PC-9 (cell line): ENCODE data around the gene FERMT3. TPM values are rescaled to one million over a fixed set of nuclear protein-coding genes. Genes with fewer than 3 reads are reported as not detected.

Experiments
- BruUV-seq: library from RNA; stranded (reverse); fragments of 400-500 nt; replicated peaks from 2 replicates; lab custom pipeline; 2021; lab: Mats Ljungman, UMichigan
- CTCF ChIA-PET: fragments of 300-600 bp; sonication (Branson Sonifier 250); formaldehyde crosslinking; loops from one replicate; lab custom pipeline; 2022; ENCODE audit warnings: antibody characterized with exemption; lab: Charles Lee
- POLR2A ChIA-PET: fragments of 300-600 bp; sonication (Branson Sonifier 250); formaldehyde crosslinking; loops from one replicate; lab custom pipeline; 2022; ENCODE audit warnings: antibody characterized with exemption; ENCODE audit not compliant: unreplicated experiment; lab: Charles Lee
- DNase-seq, 2 experiments: peaks; one replicate each; pipeline versions ENCODE4 v3.0.0 to v3.0.0-alpha.2; 2015 to 2022; ENCODE audit warnings: mixed read lengths in 1 of 2
- H2AFZ ChIP-seq: fragments of 200-600 bp; sonication (generic); 2 replicates; pipeline ENCODE4 v1.8.1; 2017; ENCODE audit warnings: antibody characterized with exemption
- H3F3A ChIP-seq: fragments of 200-600 bp; sonication (generic); 2 replicates; pipeline ENCODE4 v1.8.1; 2017; ENCODE audit warnings: antibody characterized with exemption, mild to moderate bottlenecking, low read depth; ENCODE audit not compliant: insufficient read depth
- H3K27ac ChIP-seq: fragments of 200-600 bp; sonication (generic); 2 replicates; pipeline ENCODE4 v1.6.1; 2016; ENCODE audit warnings: mixed run types
- H3K27me3 ChIP-seq: fragments of 200-600 bp; sonication (generic); 2 replicates; pipeline ENCODE4 v1.6.1; 2016; ENCODE audit warnings: low read depth, mixed run types; ENCODE audit not compliant: insufficient read depth
- H3K36me3 ChIP-seq: fragments of 200-600 bp; sonication (generic); 2 replicates; pipeline ENCODE4 v1.6.1; 2016; ENCODE audit warnings: low read depth, mixed run types
- H3K4me1 ChIP-seq: fragments of 200-600 bp; sonication (generic); replicated peaks from 2 replicates; pipeline ENCODE4 v1.6.1; 2016; ENCODE audit warnings: mixed run types; ENCODE audit not compliant: insufficient read depth
- H3K4me2 ChIP-seq: fragments of 200-600 bp; sonication (generic); 2 replicates; pipeline ENCODE4 v1.6.1; 2017; ENCODE audit warnings: mixed run types
- H3K4me3 ChIP-seq: fragments of 200-600 bp; sonication (generic); 2 replicates; pipeline ENCODE4 v1.6.1; 2016; ENCODE audit warnings: mixed run types
- H3K79me2 ChIP-seq: fragments of 200-600 bp; sonication (generic); 2 replicates; pipeline ENCODE4 v1.6.1; 2017; ENCODE audit warnings: low read depth, mixed run types
- H3K9me2 ChIP-seq: fragments of 200-600 bp; sonication (generic); 2 replicates; pipeline ENCODE4 v1.8.1; 2017; ENCODE audit warnings: mild to moderate bottlenecking; ENCODE audit not compliant: insufficient read depth
- H3K9me3 ChIP-seq: fragments of 200-600 bp; sonication (generic); 2 replicates; pipeline ENCODE4 v1.8.1; 2016; ENCODE audit warnings: low read depth; ENCODE audit not compliant: insufficient read depth
- H4K20me1 ChIP-seq: fragments of 200-600 bp; sonication (generic); 2 replicates; pipeline ENCODE4 v1.8.1; 2017; ENCODE audit not compliant: insufficient read depth
- CTCF ChIP-seq: fragments of 200-600 bp; sonication (generic); conservative IDR thresholded peaks from 2 replicates; pipeline ENCODE4 v1.6.1; 2017; ENCODE audit warnings: mixed run types, antibody characterized with exemption, mild to moderate bottlenecking, moderate library complexity
- EZH2 ChIP-seq: fragments of 200-600 bp; sonication (generic); IDR thresholded peaks from 2 replicates; pipeline ENCODE4 v1.8.0; 2017; ENCODE audit warnings: antibody characterized with exemption, low read depth
- intact Hi-C: fragments of 100-400 bp; cut with micrococcal nuclease; formaldehyde crosslinking; loops from one replicate; pipeline ENCODE4 v1.10.0; 2022; ENCODE audit not compliant: unreplicated experiment
- total RNA-seq: library from RNA; stranded (reverse); gene quantifications from 2 replicates; pipeline ENCODE4 v1.2.3, GENCODE V29; 2021

Gene FERMT3
- total RNA-seq, 1 experiment from 2014 or later = 5.0 TPM

- 0 out of 2 replicates have a peak, but pooled peaks cover 5% of the 10 kb centered on the region for H4K20me1 ChIP-seq
- H3K27me3 ChIP-seq = no peaks in the 10 kb centered on the region
- ChIA-PET CTCF (interaction anchor here (0.6 to 1.6 kb wide), 4 partner anchors 21 to 108 kb away, joined by 3 to 4 read pairs (median 3); partner anchors contain the start of genes NUDT22 and TRPT1), POLR2A (interaction anchor here (0.6 kb wide), 4 partner anchors 25 to 639 kb away, joined by 3 to 8 read pairs (median 6); no protein-coding TSS in a partner anchor)
- BruUV-seq = no TSS peak
- H3K4me1 ChIP-seq = peaks cover 26% of the 10 kb centered on the region
- peak within 1 kb of the TSS; percentile 79 for H3K4me3 ChIP-seq
- H3K27ac ChIP-seq = peak within 1 kb of the TSS; percentile 86
- peaks cover 45% of the 10 kb centered on the region for H3K79me2 ChIP-seq
- no peak for TF ChIP-seq EZH2
- peak; percentile 38; the same call in 1 of the 2 replicates for TF ChIP-seq CTCF
- no peaks in the 10 kb centered on the region for H3K9me3 ChIP-seq
- H2AFZ ChIP-seq = peak within 1 kb of the TSS; percentile 76
- intact Hi-C loops = loop anchor here (1.0 kb wide), 1 partner anchor 23 kb away; no protein-coding TSS in a partner anchor
- peaks cover 70% of the 10 kb centered on the region for H3F3A ChIP-seq
- peak; percentile 84 to 93 for DNase-seq
- H3K4me2 ChIP-seq = peak within 1 kb of the TSS; percentile 90
- peaks cover 10% of the 10 kb centered on the region; the same call in 1 of the 2 replicates for H3K36me3 ChIP-seq
- H3K9me2 ChIP-seq = no peaks in the 10 kb centered on the region
These were observed 40.6 kb downstream of the FERMT3 start, which contains the start of gene PPP1R14B for GRCh38 chr11:64246871-64247728. PPP1R14B (minus strand) TSS chr11:64246943; CDS start chr11:64246673, 270 bp downstream.

GRCh38 chr11:64247729-64248531 lies 41.4 kb downstream of the FERMT3 start:
- Histone ChIP-seq H3K36me3 (peaks cover 10% of the 10 kb centered on the region; the same call in 1 of the 2 replicates), H3K4me1 (peaks cover 19% of the 10 kb centered on the region), H3K4me3 (peak overlapping the region; percentile 70), H3K27me3 (no peaks in the 10 kb centered on the region), H2AFZ (peak overlapping the region; percentile 66), H3F3A (peaks cover 70% of the 10 kb centered on the region), H3K79me2 (peaks cover 42% of the 10 kb centered on the region), H3K27ac (no peak overlapping the region), H3K4me2 (peak overlapping the region; percentile 90), H3K9me3 (no peaks in the 10 kb centered on the region), H4K20me1 (0 out of 2 replicates have a peak, but pooled peaks cover 7% of the 10 kb centered on the region), H3K9me2 (no peaks in the 10 kb centered on the region)
- DNase-seq = no peak
- intact Hi-C loops = loop anchor here (1.0 kb wide), 1 partner anchor 22 kb away; no protein-coding TSS in a partner anchor
- no TSS peak for BruUV-seq
- ChIA-PET CTCF (interaction anchor here (1.1 to 1.6 kb wide), 2 partner anchors 22 to 107 kb away, joined by 3 read pairs; partner anchors contain the start of genes NUDT22 and TRPT1), POLR2A (interaction anchor here (0.6 kb wide), 1 partner anchor 63 kb away, joined by 5 read pairs; no protein-coding TSS in a partner anchor)
- TF ChIP-seq CTCF (no peak), EZH2 (no peak)
